NOMO-1 treated with dmso at 0.1 percent for 144 hours (cell line): ENCODE results near the gene PRAMEF9.
"Not testable (repeated sequence)": the region's sequence is repeated elsewhere in the genome, so short reads cannot be mapped to it uniquely, and the experiment has no call there.

Experiments used
- DNase-seq: peaks from one replicate; lab custom pipeline; 2025; ENCODE audit not compliant: unreplicated experiment; lab: John Stamatoyannopoulos, UW

The PRAMEF9 gene

GRCh38 chr1:13171548-13171947, at the start of gene PRAMEF9:
TSS of gene PRAMEF9 (plus strand) at chr1:13171848. CDS start at chr1:13175281, 3,433 bp downstream.
- not testable (repeated sequence) for DNase-seq

GRCh38 chr1:13155909-13156308, 15.7 kb upstream of the PRAMEF9 start, which contains the start of gene PRAMEF26:
TSS of gene PRAMEF26 (minus strand) at chr1:13156009. CDS start at chr1:13153095, 2,914 bp downstream.
- DNase-seq, result not testable (repeated sequence)

GRCh38 chr1:13165531-13165930, 6.1 kb upstream of the PRAMEF9 start, which contains the start of gene HNRNPCL4:
TSS of gene HNRNPCL4 (minus strand) at chr1:13165631. CDS start at chr1:13165467, 164 bp downstream.
- not testable (repeated sequence) for DNase-seq

GRCh38 chr1:13201309-13201708, 29.7 kb downstream of the PRAMEF9 start, which contains the start of gene PRAMEF13:
TSS of gene PRAMEF13 (minus strand) at chr1:13201409. CDS start at chr1:13199589, 1,820 bp downstream.
- DNase-seq, result not testable (repeated sequence)

- DNase-seq, result not testable (repeated sequence)
Measured at GRCh38 chr1:13208712-13209111, 37.1 kb downstream of the PRAMEF9 start.

- not testable (repeated sequence) for DNase-seq
Measured at GRCh38 chr1:13216619-13217018, 45.0 kb downstream of the PRAMEF9 start.

- DNase-seq, result not testable (repeated sequence)
Measured at GRCh38 chr1:13219203-13219602, 47.6 kb downstream of the PRAMEF9 start.

- DNase-seq, result not testable (repeated sequence)
Measured at GRCh38 chr1:13222788-13223187, 51.1 kb downstream of the PRAMEF9 start.

- DNase-seq, result no peak
Measured at GRCh38 chr1:13224480-13225060, 52.9 kb downstream of the PRAMEF9 start.

- DNase-seq, result not testable (repeated sequence)
Measured at GRCh38 chr1:13225675-13226204, 54.1 kb downstream of the PRAMEF9 start, which contains the start of gene PRAMEF18. TSS of gene PRAMEF18 (minus strand) at chr1:13226154. CDS start at chr1:13226106, 48 bp downstream.

- not testable (repeated sequence) for DNase-seq
Measured at GRCh38 chr1:13227271-13228055, 55.8 kb downstream of the PRAMEF9 start.

- DNase-seq, result no peak
Measured at GRCh38 chr1:13228343-13228781, 56.7 kb downstream of the PRAMEF9 start.
